GDM1 (cell line): ENCODE results near the gene PTRH1.

Experiments used
- DNase-seq: peaks from one replicate; lab custom pipeline; 2025; lab: John Stamatoyannopoulos, UW

PTRH1 gene

DNA sequence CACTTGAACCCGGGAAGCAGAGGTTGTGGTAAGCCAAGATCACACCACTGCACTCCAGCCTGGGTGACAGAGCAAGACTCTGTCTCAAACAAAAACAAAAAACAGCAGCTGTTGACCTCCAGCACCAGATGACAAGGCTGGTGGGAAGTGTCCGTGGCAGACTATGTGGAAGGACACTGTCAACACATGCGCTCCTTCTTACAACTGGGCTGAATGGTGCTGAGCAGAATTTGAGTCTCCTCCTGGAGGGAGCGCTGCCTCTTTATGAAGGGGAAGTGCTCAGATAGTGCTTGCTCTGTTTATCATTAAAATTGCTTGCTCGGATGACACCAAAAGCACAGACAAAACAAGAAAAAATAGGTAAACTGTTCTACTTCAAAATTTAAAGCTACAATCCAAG lies 17.9 kb downstream of the PTRH1 start:
- DNase-seq = no peak

DNA sequence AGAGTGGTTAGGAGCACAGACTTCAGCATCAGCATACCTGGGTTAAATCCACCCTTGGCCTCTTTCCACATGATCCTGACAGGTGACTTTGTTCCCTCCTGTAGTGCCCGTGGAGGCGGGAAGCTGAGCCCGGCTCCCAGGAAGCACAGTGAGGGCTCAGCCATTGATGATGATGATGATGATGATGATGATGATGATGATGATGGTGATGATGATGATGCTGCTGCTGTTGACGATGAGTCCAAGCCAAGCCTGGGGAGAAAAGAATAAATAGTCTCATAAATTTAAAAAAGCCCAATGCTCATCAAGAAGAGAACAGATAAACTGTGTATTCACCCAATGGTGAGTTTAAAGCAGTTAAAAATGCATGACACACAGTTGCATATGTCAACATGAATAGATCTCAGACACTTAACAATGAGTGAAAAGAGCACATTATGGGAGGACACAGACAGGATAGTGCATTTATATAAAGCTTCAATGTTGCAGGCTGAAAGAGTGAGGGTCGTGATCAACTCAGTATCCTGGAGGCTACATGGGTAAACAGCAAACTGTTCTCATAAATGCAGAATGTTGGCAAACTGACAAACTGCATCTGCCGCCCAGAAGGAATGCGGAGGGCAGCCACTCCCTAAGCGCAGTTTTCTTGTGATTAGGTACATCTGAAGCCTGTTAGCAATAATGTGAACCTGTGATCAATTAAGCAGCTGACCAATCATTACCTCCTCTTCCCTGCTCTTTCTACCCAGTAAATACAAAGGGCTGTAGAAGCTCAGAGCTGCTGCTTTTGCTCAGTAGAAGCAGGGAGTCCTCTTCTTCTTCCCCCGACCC lies 20.4 kb downstream of the PTRH1 start:
- DNase-seq = no peak

DNA sequence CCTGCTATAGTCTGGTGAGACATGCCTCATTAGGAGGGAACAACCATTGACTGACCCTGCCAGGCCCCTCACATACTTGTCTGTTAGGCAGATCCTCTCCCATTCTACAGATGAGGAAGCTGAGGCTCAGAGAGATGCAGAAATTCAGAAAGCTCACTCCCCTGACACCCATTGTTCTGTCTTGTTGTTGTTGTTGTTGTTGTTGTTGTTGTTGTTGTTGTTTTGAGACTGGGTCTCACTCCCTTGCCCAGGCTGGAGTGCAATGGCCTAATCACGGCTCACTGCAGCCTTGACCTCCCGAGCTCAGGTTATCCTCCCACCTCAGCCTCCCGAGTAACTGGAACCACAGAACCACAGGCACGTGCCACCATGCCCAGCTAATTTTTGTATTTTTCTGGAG lies 21.8 kb downstream of the PTRH1 start:
- no peak for DNase-seq

DNA sequence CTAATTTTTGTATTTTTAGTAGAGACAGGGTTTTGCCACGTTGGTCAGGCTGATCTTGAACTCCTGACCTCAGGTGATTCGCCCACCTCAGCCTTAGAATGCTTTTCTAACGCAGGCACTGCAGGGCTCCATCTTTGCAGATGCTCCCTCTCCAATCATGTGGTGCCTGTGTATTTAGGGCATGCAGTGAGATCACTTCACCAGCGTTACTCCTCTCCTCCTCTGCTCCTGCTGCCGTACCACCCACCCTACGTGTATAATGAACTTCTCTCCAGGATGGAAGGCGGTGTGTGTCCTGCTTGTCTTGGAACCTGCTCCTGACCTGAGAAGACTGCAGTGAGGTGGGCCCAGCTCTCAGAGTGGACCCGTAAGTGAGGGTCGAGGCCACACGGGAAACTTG lies 22.3 kb downstream of the PTRH1 start:
- no peak for DNase-seq

DNA sequence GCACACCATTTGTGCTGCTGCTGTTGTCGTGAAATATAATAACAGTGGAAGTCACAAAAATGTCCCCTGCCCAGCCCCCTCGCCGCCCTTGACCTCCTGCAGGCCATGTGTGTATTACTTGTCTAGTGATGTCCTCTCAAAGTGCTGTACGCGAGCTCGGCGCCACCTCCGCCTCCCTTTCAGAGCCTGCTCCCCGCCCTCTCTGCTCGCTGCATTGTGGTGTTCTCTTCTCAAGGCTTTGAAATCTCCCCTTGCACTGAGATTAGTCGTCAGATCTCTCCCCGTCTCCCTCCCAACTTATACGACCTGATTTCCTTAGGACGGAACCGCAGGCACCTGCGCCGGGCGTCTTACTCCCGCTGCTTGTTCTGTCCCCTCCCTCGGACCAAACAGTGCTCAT lies 23.4 kb downstream of the PTRH1 start:
- DNase-seq = no peak

DNA sequence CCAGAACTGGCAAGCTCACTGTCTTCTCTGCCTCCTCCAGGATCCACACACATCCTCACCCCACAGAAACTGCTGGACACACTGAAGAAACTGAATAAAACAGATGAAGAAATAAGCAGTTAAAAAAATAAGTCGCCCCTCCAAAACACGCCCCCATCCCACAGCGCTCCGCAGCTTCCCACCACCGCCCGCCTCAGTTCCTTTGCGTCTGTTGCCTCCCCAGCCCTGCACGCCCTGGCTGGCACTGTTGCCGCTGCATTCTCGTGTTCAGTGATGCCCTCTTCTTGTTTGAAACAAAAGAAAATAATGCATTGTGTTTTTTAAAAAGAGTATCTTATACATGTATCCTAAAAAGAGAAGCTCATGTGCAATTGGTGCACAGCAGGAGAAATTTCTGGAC lies 24.7 kb downstream of the PTRH1 start:
- DNase-seq = no peak

DNA sequence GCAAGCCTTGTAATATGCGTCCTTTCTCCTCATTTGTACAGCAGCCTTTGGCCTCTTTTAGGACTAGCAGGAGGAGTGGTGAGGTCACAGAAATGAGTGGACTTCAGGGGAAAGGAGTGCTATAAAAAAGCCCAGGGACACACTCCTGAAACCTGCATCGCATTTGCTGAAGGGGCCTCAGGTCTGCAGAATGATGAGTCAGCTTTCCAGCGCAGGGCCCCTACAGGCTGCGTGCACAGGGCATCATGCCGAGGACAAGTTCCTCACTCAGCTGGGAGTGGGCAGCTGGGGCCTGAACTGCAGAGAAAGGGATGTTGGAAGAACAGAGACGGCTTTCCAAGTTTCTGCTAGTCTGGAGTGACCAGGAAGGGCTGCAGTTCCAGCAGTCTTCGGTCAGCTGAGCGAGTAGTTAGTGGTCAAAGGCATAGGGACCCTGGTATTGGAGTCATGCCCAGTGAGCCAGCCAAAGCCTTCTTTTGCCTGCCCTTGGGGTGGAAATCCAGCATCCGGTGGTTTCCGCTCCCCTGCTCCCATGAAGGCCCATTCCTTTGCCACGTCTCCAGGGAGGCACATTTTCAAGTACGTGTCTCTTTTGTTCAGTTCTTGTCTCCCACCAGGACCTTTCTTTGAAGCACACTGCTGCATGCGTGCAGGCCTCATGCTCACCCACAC lies 26.0 kb downstream of the PTRH1 start:
- DNase-seq = no peak

DNA sequence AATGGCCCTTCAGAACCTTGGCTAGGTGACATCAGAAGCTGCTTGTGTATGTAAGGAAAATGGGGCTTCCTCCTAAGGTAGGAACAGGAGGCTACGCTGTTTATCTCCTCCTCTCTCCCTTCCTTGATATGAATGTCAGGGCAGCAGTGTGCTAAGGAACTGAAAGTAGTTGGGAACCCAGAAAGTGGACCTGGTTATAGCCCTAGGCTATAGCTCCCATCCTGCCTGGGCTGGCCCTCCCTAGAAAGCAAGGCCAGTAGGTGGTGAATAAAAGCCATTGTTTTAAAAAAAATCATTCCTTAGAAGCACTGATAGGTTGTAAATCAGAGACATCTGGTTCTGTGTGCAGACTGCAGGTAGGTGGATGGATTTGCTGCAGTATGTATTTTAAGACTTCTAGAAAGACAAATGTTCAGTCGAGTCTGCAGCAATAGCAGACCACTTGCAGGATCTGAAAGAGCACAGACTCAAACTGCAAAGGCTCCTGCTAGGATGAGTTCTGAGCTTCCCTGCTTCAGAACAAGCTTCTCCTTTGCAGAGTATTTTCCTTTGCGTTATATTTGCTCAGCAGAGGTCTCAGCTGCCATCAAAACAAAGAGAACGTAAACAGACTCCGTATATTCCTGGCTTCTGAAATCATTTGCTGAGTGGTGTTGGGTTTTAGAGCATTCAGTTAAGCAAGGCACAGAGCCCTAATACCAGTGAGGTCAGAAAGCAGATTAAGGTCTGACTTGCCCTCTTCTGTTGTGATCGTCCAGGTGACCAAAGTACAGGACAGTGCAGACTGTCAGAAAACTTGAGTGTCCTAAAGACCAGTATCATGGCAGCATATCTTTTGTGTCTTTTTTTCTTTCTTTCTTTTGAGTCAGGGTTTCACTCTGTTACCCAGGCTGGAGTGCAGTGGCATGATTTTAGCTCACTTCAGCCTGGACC lies 28.7 kb downstream of the PTRH1 start:
- no peak for DNase-seq

DNA sequence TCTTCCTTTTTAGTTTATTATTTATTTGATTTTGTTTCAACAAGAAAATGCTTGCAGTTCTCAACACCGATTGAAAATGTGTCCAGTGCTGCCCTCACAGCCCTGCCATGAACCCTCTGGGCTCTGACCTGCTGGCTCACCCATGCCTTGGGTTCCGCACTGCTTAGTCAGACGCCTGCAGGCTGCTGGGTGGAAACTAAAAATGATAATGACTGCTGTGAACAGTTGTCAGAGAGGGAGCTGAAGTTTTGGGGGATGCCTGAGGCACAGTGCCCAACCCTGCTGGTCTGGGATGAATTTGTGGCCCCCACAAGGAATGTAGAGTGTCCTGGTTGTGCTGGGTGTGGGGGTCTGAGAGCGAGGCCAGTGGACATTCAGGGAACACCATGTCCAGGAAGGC lies 30.9 kb downstream of the PTRH1 start:
- no peak for DNase-seq

DNA sequence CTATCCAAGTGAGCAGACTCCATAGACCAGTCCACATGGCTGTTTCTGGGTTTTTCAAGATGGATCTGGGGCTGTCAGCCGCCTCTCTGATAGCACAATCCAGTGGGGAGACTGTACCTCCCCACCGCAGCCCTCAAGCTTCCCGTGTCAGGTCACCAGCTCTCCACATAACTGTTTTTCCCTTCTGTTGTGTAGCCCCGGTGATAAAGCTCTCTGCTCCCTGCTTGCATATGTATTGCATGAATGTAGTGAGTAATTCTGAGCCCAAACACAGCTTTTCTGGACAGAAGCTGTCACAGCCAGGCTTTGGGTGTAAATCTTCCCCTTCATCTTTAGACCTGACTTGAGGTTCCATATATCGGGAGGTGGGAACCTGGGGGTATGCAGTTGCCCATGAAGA lies 31.7 kb downstream of the PTRH1 start:
- DNase-seq = no peak

DNA sequence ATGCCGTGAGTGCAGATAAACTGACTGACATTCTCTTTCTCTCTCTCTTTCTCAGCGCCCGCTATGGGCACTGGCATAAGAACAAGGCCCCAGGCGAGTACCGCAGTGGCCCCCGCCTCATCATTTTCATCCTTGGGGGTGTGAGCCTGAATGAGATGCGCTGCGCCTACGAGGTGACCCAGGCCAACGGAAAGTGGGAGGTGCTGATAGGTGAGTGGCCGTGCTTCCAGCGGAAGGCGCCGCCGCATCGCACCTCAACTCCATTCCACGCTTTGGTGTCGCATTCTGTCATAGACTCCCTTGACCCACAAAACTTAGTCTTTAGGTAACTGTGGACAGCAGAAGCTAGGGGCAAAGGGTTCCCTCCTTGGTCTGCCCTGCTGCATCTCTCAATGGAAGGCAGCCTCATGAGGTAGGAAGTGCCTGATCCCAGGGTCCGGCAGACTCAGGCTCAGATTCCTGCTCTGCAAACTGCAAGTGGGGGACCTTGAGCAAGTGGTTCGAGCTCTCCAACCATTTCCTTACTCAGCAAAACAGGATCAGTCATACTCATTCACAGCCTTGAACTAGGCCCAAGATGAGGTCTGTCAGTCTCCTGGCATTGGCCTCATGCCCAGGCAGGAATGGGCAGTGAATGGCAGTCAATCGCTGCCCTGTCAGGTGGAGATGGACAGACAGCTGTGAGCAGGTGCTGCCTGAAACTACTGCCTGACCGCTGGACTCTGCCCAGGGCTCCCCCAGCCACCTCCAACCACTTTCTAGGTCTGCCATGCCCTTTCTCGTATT lies 32.9 kb downstream of the PTRH1 start:
- DNase-seq = no peak

DNA sequence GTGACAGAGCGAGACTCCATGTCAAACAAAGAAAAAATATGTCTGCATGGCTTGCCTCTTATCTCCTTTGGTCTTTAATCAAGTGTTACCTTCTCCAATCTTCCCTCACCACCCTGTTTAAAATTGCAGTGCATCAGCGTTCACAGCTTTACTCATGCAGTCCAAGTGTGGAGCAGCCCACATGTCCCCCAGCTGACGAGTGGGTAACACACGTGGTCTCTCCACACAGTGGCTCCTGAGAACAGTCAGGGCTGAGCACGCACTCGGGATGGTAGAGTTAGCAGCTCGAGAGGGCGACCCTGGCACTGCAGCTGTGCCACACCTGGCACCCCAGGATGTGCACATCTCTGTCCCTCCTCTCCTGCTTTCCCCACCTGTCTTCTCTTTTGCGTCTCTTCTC lies 34.6 kb downstream of the PTRH1 start:
- no peak for DNase-seq

DNA sequence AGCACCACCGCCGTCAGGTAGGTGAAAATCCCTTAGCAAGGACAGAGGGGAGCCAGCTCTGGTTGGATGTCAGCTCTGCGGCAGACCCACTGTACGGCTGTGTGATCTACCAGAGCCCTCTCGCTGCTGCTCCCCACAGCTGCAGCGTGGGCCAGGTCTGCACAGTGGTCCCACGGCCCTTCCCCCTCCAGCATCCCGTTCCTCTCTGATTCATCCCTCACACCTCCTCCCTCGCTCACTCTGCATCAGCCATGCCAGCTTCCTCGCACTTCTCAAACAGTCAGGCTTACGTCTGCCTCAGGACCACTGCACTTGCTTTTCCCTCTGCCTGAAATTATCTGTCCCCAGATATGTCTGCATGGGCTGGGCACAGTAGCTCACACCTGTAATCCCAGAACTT lies 35.2 kb downstream of the PTRH1 start:
- no peak for DNase-seq

DNA sequence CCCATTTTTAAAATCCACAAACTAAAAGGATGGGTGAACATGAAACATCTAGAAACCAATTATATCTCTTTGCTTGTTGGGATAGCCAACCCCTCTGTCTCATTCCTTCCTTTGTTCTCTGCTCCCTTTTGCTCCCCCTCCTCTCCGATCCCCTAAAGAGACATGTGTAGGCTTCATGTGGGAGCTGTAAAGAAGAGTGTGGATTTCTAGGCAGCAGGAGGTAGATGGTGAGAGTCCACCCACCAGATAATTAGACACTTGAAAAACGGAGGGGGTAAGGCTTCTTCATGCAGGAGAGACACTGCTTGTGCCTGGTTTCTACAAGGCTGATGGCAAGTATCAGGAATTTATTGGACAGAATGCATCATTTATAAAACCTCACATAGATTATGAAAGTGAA lies 36.0 kb downstream of the PTRH1 start:
- DNase-seq = no peak

DNA sequence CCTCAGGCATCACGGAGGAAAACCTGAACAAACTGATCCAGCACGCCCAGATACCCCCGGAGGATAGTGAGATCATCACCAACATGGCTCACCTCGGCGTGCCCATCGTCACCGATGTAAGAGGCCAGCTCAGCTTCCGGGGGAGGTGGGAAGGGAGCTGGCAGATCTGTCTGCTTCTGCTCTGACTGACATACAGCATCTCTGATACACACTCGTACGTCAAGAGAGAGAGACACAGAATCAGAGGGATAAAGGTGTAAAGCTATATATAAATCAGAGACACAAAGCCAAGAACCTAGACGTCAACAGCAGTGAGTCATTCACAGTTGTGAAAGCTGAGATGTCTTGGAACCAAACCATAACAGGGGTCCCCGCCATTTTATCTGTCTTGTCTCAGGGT lies 38.8 kb downstream of the PTRH1 start:
- no peak for DNase-seq

DNA sequence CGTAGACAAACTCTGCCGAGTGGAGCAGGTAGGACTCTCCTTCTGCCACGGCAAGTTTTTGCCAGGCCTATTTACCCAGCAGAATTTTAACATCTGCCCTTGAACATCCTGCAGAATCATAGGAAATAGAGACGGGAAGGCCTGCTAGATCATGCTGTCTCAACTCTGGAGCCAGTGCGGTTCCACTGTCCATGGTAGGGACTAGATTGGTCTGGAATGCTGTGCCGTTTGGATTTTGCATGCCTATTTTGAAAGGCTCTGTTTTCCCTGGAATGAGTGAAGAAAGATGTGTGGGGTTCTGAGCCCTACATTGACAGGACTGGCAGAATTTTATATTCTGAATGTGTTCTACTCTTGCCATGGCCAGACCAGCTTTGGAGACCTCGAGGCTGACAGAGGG lies 42.2 kb downstream of the PTRH1 start:
- no peak for DNase-seq

DNA sequence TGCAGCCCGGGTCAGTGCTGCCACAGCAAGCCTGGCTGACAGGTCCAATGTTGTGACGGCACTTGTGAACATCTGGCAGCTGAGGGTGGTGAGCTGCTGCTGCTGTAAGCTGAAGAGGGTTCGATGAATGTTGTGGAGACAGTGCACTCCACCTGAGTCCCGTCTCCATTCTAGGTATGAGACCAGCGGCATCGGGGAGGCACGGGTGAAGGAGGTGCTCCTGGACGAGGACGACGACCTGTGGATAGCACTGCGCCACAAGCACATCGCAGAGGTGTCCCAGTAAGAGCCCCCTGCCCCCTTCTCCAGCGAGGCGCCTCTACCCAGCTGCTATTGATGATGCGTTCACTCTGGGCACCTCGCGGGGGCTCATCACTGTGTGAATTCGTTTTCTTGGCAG lies 47.6 kb downstream of the PTRH1 start:
- DNase-seq = no peak

DNA sequence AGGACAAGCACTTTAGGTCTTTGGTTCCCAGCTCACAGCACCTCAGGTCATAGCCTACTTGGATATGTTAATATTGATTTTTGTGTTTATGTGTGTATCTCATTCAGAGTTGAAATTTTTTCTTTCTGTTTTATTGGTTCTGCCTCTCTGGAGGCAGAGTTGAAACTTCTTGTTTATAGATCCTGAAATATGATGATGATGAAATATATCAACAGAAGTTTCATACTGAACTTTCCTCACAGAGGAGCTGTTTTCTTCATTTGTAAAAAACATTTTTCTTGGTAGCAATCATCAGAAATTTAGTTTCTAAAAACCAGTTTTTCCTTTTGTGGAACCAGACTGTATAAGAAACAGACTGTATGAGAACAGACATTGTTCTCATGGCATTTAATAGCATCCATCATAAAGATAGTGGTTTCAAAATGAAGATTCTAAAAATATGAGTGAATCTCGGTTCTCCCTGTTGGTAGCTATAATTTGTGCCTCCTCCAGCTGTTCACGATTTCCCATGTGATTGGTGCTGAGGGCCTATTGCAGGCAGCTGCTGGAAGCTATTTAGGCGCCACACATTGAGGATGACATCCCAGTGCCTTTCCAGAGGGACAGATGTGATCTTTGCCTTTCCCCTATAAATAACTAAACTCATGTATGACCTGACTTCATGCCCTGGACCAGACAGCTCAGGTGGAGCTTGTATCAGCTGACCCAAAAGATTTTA lies 48.2 kb downstream of the PTRH1 start:
- DNase-seq = no peak

DNA sequence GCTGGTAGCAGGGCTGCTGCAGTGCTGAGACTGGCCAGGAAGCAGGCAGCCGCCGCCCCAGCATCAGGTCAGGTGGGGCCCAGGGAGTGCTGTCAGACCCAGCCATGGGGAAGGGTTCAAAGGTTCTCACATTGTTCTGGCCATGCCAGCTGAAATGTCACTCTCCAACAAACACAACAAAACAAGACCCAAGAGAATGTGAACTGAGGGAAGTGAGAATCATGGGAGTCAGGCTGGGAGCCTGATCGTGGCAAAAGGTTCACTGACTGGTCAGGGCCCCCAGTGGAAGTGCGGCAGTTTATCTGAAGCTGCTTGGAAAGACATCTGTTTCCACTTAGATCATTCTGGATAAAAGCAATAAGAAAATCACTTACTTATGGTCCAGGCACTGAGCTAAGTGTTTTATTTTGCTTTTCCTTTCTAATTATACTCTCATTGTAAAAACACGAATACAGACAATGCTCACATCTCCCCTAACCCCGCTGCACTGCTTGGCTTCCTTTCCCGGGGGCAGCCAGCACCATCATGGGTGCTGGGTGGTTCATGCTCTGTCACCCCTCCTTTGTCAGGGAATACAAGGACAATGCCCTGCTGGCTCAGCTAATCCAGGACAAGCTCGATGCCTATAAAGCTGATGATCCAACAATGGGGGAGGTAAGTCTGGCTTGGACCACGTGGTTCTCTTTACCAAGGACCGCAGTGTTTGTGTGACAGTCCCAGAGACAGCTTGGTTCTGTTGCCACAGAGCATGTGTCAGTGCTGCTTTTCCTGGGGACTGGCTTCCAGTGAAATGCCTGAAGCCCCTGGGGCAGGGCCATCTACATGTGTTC lies 50.6 kb downstream of the PTRH1 start:
- DNase-seq = no peak

DNA sequence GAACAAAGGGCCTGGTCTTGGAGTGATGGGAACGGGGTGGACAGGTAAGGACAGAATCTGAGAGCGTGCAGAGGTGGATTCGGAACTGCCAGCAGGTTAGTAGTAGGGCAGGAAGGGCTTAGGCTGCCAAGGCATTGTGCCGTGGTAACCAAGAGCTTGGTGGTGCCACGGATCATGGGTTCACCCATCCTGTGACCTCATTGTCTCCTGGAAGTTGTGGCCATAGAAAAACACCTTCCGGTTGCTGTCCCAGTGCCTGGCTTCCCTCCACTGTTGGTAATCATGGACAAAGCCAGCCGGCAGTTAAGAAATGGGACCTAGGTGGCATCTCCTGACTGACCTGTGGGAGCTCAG lies 51.2 kb downstream of the PTRH1 start:
- no peak for DNase-seq
